Urinary bladder (tissue), 4 donors: Measurements from ENCODE around the gene TBX4. TPM values are rescaled to one million over a fixed set of nuclear protein-coding genes. Genes with fewer than 3 reads are reported as not detected.
"Not testable (repeated sequence)": the region's sequence is repeated elsewhere in the genome, so short reads cannot be mapped to it uniquely, and the experiment has no call there.

Experiments
- DNase-seq: peaks from one replicate; pipeline ENCODE4 v3.0.0-alpha.2; 2015; ENCODE audit errors: extremely low spot score
- H3K27ac ChIP-seq: one replicate; pipeline ENCODE4 v1.5.1; 2013; ENCODE audit warnings: low read depth, mild to moderate bottlenecking, moderate library complexity
- H3K36me3 ChIP-seq: one replicate; pipeline ENCODE4 v1.6.1; 2013; ENCODE audit warnings: mild to moderate bottlenecking, moderate library complexity; ENCODE audit not compliant: insufficient read depth
- H3K4me1 ChIP-seq: one replicate; pipeline ENCODE4 v1.6.1; 2013; ENCODE audit warnings: mild to moderate bottlenecking, moderate library complexity; ENCODE audit not compliant: insufficient read depth
- H3K4me3 ChIP-seq: one replicate; pipeline ENCODE4 v1.5.1; 2013; ENCODE audit warnings: low read depth, low read length
- WGBS: extraction: QIAGEN DNeasy Blood & Tissue Kit; methylation state at CpG from one replicate; pipeline ENCODE4 v1.1.7; 2013; 5-methylcytosine and 5-hydroxymethylcytosine counted together
- polyA plus RNA-seq: library from polyadenylated mRNA; stranded (reverse); fragments of 200-250 nt; gene quantifications from one replicate; pipeline ENCODE4 v1.2.3, GENCODE V29; 2013
- total RNA-seq: library from RNA; depleted of rRNA; stranded (reverse); fragments of >200 nt; gene quantifications from one replicate; pipeline ENCODE4 v1.2.3, GENCODE V29; 2014
- donor health status: healthy with polysubstance abuse.
- donor health status: healthy.

TBX4 gene
- total and polyA plus RNA-seq, 2 donors = 9.8 to 13.0 TPM

GRCh38 chr17:61517843-61518606 is 65.8 kb downstream of the TBX4 start:
- DNase-seq = no peak
- Histone ChIP-seq H3K4me3 (no peak overlapping the region), H3K36me3 (no peaks in the 10 kb centered on the region), H3K27ac (no peak overlapping the region), H3K4me1 (no peaks in the 10 kb centered on the region)
- 31% methylated on average over 3 of the region's 3 CpGs for WGBS

DNA sequence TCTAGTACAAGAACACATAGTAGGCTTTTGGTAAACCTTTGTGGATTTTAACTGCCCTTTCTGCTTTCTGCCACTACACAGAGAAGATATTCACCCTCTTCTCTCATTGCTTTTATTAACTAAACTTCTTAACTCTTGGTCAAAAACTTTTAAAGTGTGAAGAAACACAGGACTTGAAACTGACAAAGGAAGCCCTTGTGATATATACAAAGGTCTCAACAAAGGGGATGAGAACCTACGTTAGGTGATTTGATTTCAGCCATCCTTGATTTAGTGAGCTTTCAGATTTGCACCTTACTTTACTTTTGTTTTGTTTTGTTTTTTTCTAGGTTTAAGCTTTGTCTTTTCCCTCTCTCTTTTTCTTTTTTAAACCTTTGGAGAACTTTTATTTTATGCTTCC is 66.9 kb downstream of the TBX4 start:
- Histone ChIP-seq H3K4me1 (no peaks in the 10 kb centered on the region), H3K36me3 (no peaks in the 10 kb centered on the region), H3K4me3 (no peak overlapping the region), H3K27ac (no peak overlapping the region)
- 55% methylated on average over 1 of the region's 1 CpG for WGBS
- DNase-seq = no peak

GRCh38 chr17:61519754-61520440 is 67.7 kb downstream of the TBX4 start:
- 74% methylated on average over 3 of the region's 3 CpGs for WGBS
- Histone ChIP-seq H3K4me3 (no peak overlapping the region), H3K4me1 (no peaks in the 10 kb centered on the region), H3K36me3 (no peaks in the 10 kb centered on the region), H3K27ac (no peak overlapping the region)
- DNase-seq = no peak

- 89% methylated on average over 3 of the region's 3 CpGs for WGBS
These were observed 68.7 kb downstream of the TBX4 start for GRCh38 chr17:61520897-61521296.

GRCh38 chr17:61522088-61522487 is 69.9 kb downstream of the TBX4 start:
- 69% methylated on average over 1 of the region's 1 CpG for WGBS
- H3K4me1 ChIP-seq = no peaks in the 10 kb centered on the region
- H3K4me3 ChIP-seq = no peak overlapping the region
- no peak for DNase-seq
- no peak overlapping the region for H3K27ac ChIP-seq
- H3K36me3 ChIP-seq = no peaks in the 10 kb centered on the region

More at GRCh38 chr17:61520897-61521296, 68.7 kb downstream of the TBX4 start:
- H3K4me3 ChIP-seq = no peak overlapping the region
- DNase-seq = no peak
- H3K36me3 ChIP-seq = no peaks in the 10 kb centered on the region
- H3K27ac ChIP-seq = no peak overlapping the region
- no peaks in the 10 kb centered on the region for H3K4me1 ChIP-seq

DNA sequence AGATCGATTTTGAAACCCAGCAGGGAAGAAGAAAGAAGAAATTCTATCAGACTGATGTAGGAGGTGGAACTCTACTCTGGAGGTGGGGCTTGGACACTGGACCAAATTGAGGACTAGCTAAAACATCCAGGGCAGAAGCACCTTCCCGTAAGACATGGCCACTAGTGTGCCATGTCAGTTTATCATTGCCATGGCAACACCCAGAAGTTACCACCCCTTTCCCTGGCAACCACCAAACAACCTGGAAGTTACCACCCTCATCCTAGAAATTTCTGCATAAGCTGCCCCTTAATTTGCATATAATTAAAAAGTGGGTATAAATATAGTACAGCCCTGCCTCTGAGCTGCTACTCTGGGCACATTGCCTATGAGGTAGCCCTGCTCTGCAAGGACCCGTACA is 72.1 kb downstream of the TBX4 start:
- no peaks in the 10 kb centered on the region for H3K36me3 ChIP-seq
- no peak overlapping the region for H3K27ac ChIP-seq
- 80% methylated on average over 3 of the region's 3 CpGs for WGBS
- no peak for DNase-seq
- no peaks in the 10 kb centered on the region for H3K4me1 ChIP-seq
- H3K4me3 ChIP-seq = no peak overlapping the region

DNA sequence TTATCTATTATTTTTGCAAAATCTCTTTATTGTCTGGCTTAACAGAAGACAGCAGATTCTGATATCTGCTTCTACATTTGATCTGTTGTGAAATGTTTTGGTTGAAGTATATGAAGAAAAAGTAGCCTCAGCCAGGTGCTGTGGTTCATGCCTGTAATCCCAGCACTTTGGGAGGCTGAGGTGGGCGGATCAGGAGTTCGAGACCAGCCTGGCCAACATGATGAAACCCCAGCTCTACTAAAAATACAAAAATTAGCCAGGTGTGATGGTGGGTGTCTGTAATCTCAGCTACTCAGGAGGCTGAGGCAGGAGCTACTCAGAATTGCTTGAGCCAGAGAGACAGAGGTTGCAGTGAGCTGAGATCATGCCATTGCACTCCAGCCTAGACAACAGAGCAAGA is 75.2 kb downstream of the TBX4 start:
- not testable (repeated sequence) for H3K4me1 ChIP-seq, H3K36me3 ChIP-seq, DNase-seq, H3K27ac ChIP-seq, H3K4me3 ChIP-seq
- WGBS = 95% methylated on average over 2 of the region's 2 CpGs

GRCh38 chr17:61528171-61528570 is 75.9 kb downstream of the TBX4 start:
- 93% methylated on average over 2 of the region's 2 CpGs for WGBS
- no peak overlapping the region for H3K4me3 ChIP-seq
- H3K36me3 ChIP-seq = no peaks in the 10 kb centered on the region
- DNase-seq = no peak
- no peak overlapping the region for H3K27ac ChIP-seq
- H3K4me1 ChIP-seq = no peaks in the 10 kb centered on the region

GRCh38 chr17:61531223-61531622 is 79.0 kb downstream of the TBX4 start:
- DNase-seq = no peak
- WGBS = 85% methylated on average over 7 of the region's 7 CpGs
- Histone ChIP-seq H3K27ac (no peak overlapping the region), H3K4me1 (no peaks in the 10 kb centered on the region), H3K4me3 (no peak overlapping the region), H3K36me3 (no peaks in the 10 kb centered on the region)

DNA sequence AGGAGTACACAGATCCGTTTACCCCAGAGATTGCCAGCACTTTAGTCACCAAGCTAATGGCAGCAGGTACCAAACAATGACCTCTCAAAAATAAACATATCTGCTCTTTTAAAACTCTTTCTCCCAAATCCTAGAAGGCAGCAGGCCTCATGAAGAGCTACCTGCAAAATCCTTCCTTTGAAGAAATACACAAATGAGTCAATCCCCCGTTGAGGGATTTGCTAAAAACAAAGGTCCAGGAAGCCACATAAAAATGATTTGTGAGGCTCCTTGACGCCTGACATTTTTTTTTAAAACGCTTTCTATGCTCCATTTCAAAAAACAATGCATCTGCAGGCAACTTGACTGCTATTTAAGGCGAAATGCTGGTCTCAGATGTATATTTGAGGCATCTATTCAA is 80.6 kb downstream of the TBX4 start:
- DNase-seq = no peak
- Histone ChIP-seq H3K27ac (no peak overlapping the region), H3K36me3 (no peaks in the 10 kb centered on the region), H3K4me1 (no peaks in the 10 kb centered on the region), H3K4me3 (no peak overlapping the region)
- WGBS = 61% methylated on average over 5 of the region's 5 CpGs

GRCh38 chr17:61533797-61534196 is 81.6 kb downstream of the TBX4 start:
- no peak for DNase-seq
- Histone ChIP-seq H3K4me3 (no peak overlapping the region), H3K4me1 (no peaks in the 10 kb centered on the region), H3K36me3 (no peaks in the 10 kb centered on the region), H3K27ac (no peak overlapping the region)
- 91% methylated on average over 4 of the region's 4 CpGs for WGBS

GRCh38 chr17:61534414-61534813 is 82.2 kb downstream of the TBX4 start:
- no peaks in the 10 kb centered on the region for H3K4me1 ChIP-seq
- 88% methylated on average over 8 of the region's 8 CpGs for WGBS

More at GRCh38 chr17:61534414-61534813, 82.2 kb downstream of the TBX4 start:
- H3K36me3 ChIP-seq = no peaks in the 10 kb centered on the region
- H3K4me3 ChIP-seq = no peak overlapping the region
- DNase-seq = no peak
- no peak overlapping the region for H3K27ac ChIP-seq
